Adrenal gland (tissue), 5 donors: ENCODE results near the gene TMEM19.

ENCODE experiments used
- CTCF ChIP-seq, 6 experiments: fragments of 450-650 bp in 4 of 6; fragments of 200-600 bp in 2 of 6; sonication (generic) in 1 of 6; IDR thresholded peaks; 1 replicate in 5 of 6; 2 replicates in 1 of 6; pipeline versions ENCODE4 v1.5.1 to v1.8.0; 2016 to 2021; ENCODE audit warnings: antibody characterized with exemption in 6 of 6, mild to moderate bottlenecking in 2 of 6, moderate library complexity in 1 of 6
- POLR2A ChIP-seq, 2 donors: fragments of 450-650 bp; IDR thresholded peaks; one replicate each; pipeline ENCODE4 v1.6.1; 2017; ENCODE audit warnings: antibody characterized with exemption in 2 of 2, mild to moderate bottlenecking in 2 of 2, moderate library complexity in 1 of 2
- donor health status: DM: no; HTN: no; CAD: no.

DNA sequence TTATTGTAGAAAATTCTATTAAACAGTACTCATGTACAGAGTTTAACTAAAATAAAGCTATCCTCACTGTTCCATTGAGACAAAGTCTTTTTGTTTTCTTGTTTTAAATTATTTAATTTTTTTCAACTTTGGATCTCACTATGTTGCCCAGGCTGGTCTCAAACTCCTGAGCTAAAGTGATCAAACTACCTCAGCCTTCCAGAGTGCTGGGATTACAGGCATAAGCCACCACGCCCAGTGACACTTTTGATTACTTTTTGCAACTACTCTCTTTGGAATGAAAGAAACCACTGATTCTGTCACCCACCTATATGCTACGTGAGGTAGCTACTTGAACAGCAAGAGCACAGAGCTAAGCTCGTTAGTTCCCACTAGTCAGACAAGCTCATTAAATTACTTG, 39.4 kb upstream of the TMEM19 start:
- TF ChIP-seq CTCF (IDR thresholded peaks at IDR 0.05) (no peak), POLR2A (IDR thresholded peaks at IDR 0.05) (no peak)
